ENCODE measurements around the gene KIDINS220.
"Not testable (repeated sequence)": the region's sequence is repeated elsewhere in the genome, so short reads cannot be mapped to it uniquely, and the experiment has no call there.

KIDINS220 gene

DNA sequence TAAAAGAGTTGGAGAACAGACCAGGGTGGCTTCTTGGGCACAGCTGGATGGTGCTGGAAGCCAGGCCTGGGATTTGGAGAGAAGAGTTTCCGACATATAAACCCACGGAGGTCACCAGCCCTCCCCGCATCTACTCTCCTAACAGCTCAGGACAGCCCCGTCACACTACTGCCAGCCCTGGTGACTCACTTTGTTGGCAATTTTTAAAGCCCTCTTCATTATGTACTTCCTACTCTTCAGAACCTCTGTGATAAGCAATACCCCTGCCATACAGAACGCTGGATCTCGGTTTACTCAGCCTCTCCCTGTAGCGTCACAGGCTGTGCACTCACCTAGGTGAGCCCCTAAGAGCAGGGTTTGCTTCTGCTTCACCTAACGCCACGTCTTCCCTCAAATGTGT is 107.5 kb downstream of the KIDINS220 start:
- no peak for TF ChIP-seq CTCF (IDR thresholded peaks at IDR 0.05; ENCODE audit: extremely low read depth, missing control alignments)
- no peak for DNase-seq (ENCODE audit: low spot score)

GRCh38 chr2:8729101-8729500 is 108.3 kb downstream of the KIDINS220 start:
- not testable (repeated sequence) for DNase-seq (ENCODE audit: low spot score)

GRCh38 chr2:8728305-8729015 is 109.0 kb downstream of the KIDINS220 start:
- no peak for TF ChIP-seq CTCF (IDR thresholded peaks at IDR 0.05; ENCODE audit: extremely low read depth, missing control alignments)
- no peak for DNase-seq (ENCODE audit: low spot score)

DNA sequence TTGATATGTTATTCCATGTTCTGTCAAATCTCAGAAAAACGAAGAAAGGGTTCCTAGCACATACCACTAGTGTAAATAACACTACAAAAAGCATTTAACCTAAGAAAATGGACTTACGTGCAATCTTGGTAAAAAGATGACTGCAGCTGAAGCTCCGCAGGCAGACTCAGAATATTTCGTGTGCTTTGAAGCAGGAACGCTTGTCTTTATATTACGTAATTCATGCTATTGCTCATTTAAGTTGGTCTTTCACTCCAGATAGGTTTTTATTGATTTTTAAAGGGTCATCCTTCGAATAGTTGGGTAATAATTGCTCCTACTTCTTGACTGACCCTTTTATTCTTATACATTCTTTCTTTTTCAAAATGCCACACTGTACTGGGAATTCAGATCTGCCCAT is 111.6 kb downstream of the KIDINS220 start:
- no peak for DNase-seq (ENCODE audit: low spot score)
- TF ChIP-seq CTCF (IDR thresholded peaks at IDR 0.05; ENCODE audit: extremely low read depth, missing control alignments) = no peak

DNA sequence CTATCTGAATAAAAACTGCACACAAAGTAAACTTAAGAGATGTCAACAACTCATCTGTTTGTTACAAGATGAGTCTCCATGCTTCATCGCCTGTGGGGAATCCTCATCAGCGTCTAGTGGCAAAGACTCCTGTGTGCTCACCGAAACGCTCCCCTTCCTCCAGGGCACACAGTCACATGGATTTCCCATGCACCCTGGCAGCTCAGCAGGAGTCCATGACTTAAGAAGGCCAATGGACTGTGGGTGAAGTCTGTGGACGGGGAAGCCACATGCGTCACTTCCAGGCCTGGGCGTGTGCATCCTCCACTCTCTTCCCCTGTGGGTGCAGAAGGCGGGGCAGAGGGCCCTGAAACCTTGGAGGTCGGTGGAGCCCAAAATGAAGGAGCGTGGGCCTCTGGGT is 114.4 kb downstream of the KIDINS220 start:
- TF ChIP-seq CTCF (IDR thresholded peaks at IDR 0.05; ENCODE audit: extremely low read depth, missing control alignments) = no peak

DNA sequence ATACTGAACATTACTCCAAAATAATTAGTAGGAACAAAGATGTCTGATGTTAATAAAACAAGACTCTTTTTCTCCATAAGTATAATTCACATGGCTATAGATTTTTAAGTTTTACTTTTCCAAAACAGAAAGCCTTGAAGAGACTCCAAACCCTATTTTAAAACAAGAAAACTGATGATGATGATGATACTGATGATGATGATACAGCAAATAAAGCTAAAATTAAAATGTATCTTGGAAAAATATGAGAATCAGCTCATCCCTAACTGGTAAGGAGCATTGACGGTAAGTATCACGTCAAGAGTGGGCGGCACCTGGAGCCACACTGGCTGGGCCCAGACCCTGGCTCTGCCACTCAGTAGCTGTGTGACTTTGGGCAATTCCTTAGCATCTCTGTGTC is 116.0 kb downstream of the KIDINS220 start:
- no peak for TF ChIP-seq CTCF (IDR thresholded peaks at IDR 0.05; ENCODE audit: extremely low read depth, missing control alignments)
- DNase-seq (ENCODE audit: low spot score) = no peak

More for the DNA sequence above, 114.4 kb downstream of the KIDINS220 start:
- DNase-seq (ENCODE audit: low spot score) = no peak

DNA sequence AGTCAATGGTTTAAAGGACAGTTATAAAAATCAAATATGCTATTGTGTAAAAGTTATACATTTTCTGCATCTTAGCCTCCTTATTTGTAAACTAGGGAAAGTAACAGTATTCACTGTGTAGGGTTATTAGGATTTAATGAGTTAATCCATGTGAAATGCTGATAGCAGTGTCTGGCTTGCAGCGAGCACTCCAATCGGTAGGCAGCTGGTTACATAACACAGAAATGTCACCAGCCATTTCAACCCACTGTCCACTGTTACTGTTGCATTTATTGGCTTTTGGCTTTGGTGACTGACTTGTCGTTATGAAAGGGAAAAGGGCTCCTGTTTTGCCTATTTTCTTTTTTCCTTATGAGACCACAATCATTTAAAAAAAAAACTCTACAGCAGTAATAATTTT is 116.7 kb downstream of the KIDINS220 start:
- DNase-seq (ENCODE audit: low spot score) = no peak
- TF ChIP-seq CTCF (IDR thresholded peaks at IDR 0.05; ENCODE audit: extremely low read depth, missing control alignments) = no peak

GRCh38 chr2:8719528-8719927 is 117.9 kb downstream of the KIDINS220 start:
- no peak for TF ChIP-seq CTCF (IDR thresholded peaks at IDR 0.05; ENCODE audit: extremely low read depth, missing control alignments)
- no peak for DNase-seq (ENCODE audit: low spot score)

All from GM20000 (cell line).